HepG2 (cell line): ENCODE results near the gene TMEM107. TPM values are rescaled to one million over a fixed set of nuclear protein-coding genes. Genes with fewer than 3 reads are reported as not detected.

ENCODE experiments used
- ELF3 ChIP-seq: IDR thresholded peaks from 2 replicates; pipeline ENCODE4 v1.6.1; 2016; ENCODE audit warnings: missing genetic modification reagents, missing compliant biosample characterization
- ESRRA ChIP-seq: sonication (generic); formaldehyde crosslinking; IDR thresholded peaks from 2 replicates; pipeline ENCODE4 v1.5.1; 2020; ENCODE audit warnings: mild to moderate bottlenecking, low read depth, missing genetic modification reagents
- GATAD2A ChIP-seq: IDR thresholded peaks from 2 replicates; pipeline ENCODE4 v1.6.1; 2016
- HIVEP1 ChIP-seq: sonication (generic); formaldehyde crosslinking; IDR thresholded peaks from 2 replicates; pipeline ENCODE4 v1.4.0; 2020; ENCODE audit warnings: mild to moderate bottlenecking, missing genetic modification reagents
- IKZF1 ChIP-seq: fragments of 450-650 bp; IDR thresholded peaks from 2 replicates; pipeline ENCODE4 v1.7.1; 2016
- KIAA2018 ChIP-seq: sonication (generic); formaldehyde crosslinking; IDR thresholded peaks from 2 replicates; pipeline ENCODE4 v1.5.0; 2020; ENCODE audit warnings: mild to moderate bottlenecking, missing genetic modification reagents, borderline replicate concordance
- SMAD3 ChIP-seq: sonication (generic); formaldehyde crosslinking; IDR thresholded peaks from 2 replicates; pipeline ENCODE4 v1.4.0; 2020; ENCODE audit warnings: missing genetic modification reagents
- STAT6 ChIP-seq: sonication (generic); formaldehyde crosslinking; IDR thresholded peaks from 2 replicates; pipeline ENCODE4 v1.4.0; 2020; ENCODE audit warnings: missing genetic modification reagents, mild to moderate bottlenecking, borderline replicate concordance
- TEAD3 ChIP-seq: optimal IDR thresholded peaks from 2 replicates; pipeline ENCODE3; 2016; ENCODE audit warnings: borderline replicate concordance
- ZBTB21 ChIP-seq: sonication (generic); formaldehyde crosslinking; IDR thresholded peaks from 2 replicates; pipeline ENCODE4 v1.4.0; 2020; ENCODE audit warnings: missing genetic modification reagents
- ZNF280D ChIP-seq: sonication (generic); formaldehyde crosslinking; IDR thresholded peaks from 2 replicates; pipeline ENCODE4 v1.5.1; 2020; ENCODE audit warnings: mild to moderate bottlenecking, missing genetic modification reagents
- ZNF362 ChIP-seq: sonication (generic); formaldehyde crosslinking; IDR thresholded peaks from 2 replicates; pipeline ENCODE4 v1.4.0; 2020; ENCODE audit warnings: missing genetic modification reagents, mild to moderate bottlenecking, borderline replicate concordance
- ZNF883 ChIP-seq: sonication (generic); formaldehyde crosslinking; IDR thresholded peaks from 2 replicates; pipeline ENCODE4 v1.5.1; 2020; ENCODE audit warnings: mild to moderate bottlenecking, missing genetic modification reagents; ENCODE audit errors: not compliant biosample characterization
- polyA plus RNA-seq, 8 experiments: library from polyadenylated mRNA; depleted of rRNA in 3 of 8; stranded (reverse) in 7 of 8; unstranded in 1 of 8; fragments of >200 nt; fragmentation: Illumina TruSeq in 4 of 8; extraction: Trizol in 4 of 8; gene quantifications; 2 replicates each; pipeline versions ENCODE4 v1.2.1 to v1.2.3, GENCODE V29; 2011 to 2016; ENCODE audit warnings: low read depth in 4 of 8, missing spikeins in 1 of 8, mixed read lengths in 1 of 8; ENCODE audit not compliant: insufficient read depth in 1 of 8
- total RNA-seq, 5 experiments: library from RNA; depleted of rRNA; stranded (reverse); fragments of >200 nt; fragmentation: Illumina TruSeq; extraction: Trizol; gene quantifications; 2 replicates each; pipeline ENCODE4 v1.2.3, GENCODE V29; 2016; ENCODE audit warnings: low read depth in 1 of 5

The TMEM107 gene
- total and polyA plus RNA-seq, 2 of the 13 experiments (the other 11 are each of a cell fraction or from before 2014, with no cell fraction given): 7.2 to 15.3 TPM

- TF ChIP-seq HIVEP1 (CRISPR knock-in tag) (0 out of 2 replicates have a peak, but pooled peaks have one; percentile 20), TEAD3 (CRISPR knock-in tag) (peak; percentile 54), ZNF883 (CRISPR knock-in tag) (peak; percentile 45), ZBTB21 (CRISPR knock-in tag) (no peak), ZNF362 (CRISPR knock-in tag) (peak; percentile 91), SMAD3 (CRISPR knock-in tag) (peak; percentile 82), ZNF280D (CRISPR knock-in tag) (no peak), STAT6 (CRISPR knock-in tag) (no peak), ELF3 (CRISPR knock-in tag) (peak; percentile 66; the same call in 1 of the 2 replicates), IKZF1 (no peak), GATAD2A (CRISPR knock-in tag) (peak; percentile 66; the same call in 1 of the 2 replicates), KIAA2018 (CRISPR knock-in tag) (no peak), ESRRA (CRISPR knock-in tag) (peak; percentile 9; the same call in 1 of the 2 replicates)
These were observed 44.8 kb upstream of the TMEM107 start (continued) for GRCh38 chr17:8220783-8221662.
